Measurements from ENCODE around the gene SLC12A6. TPM values are rescaled to one million over a fixed set of nuclear protein-coding genes. Genes with fewer than 3 reads are reported as not detected.

SLC12A6 gene
- total RNA-seq, 1 donor, result 40.9 TPM

DNA sequence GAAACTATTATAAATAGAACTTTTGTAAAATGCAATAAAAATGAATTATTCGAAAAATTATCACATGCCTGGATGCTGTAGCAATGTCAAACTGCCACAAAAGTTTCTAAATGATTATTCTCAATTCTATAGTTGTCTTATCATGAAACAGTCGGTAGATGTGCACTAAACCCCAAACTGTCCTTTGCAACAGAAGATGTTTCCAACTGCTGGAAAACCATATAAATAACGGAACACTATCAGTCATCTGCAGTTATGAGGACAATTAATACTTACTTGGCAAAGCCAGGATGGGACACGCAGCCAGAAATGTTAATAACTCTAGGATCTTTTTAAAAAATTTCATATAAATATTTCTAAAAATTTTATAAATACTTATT is 95.3 kb downstream of the SLC12A6 start:
- Histone ChIP-seq H3K27ac (ENCODE audit: low read depth, low read length) (no peak overlapping the region), H3K9me3 (ENCODE audit: low read depth, low read length) (no peaks in the 10 kb centered on the region), H3K79me2 (ENCODE audit: insufficient read depth, low read length) (peaks cover 2% of the 10 kb centered on the region), H3K4me3 (ENCODE audit: insufficient read depth, low read length) (no peak overlapping the region), H4K20me1 (ENCODE audit: insufficient read depth, low read length) (no peaks in the 10 kb centered on the region), H3K4me2 (ENCODE audit: insufficient read depth, low read length) (no peak overlapping the region), H3K27me3 (ENCODE audit: insufficient read depth, low read length) (no peaks in the 10 kb centered on the region), H2AFZ (ENCODE audit: low read length) (no peak overlapping the region), H3K4me1 (ENCODE audit: insufficient read depth, low read length) (peaks cover 17% of the 10 kb centered on the region), H3K36me3 (ENCODE audit: insufficient read depth, low read length) (peaks cover 10% of the 10 kb centered on the region)
- TF ChIP-seq, protein P1, sequence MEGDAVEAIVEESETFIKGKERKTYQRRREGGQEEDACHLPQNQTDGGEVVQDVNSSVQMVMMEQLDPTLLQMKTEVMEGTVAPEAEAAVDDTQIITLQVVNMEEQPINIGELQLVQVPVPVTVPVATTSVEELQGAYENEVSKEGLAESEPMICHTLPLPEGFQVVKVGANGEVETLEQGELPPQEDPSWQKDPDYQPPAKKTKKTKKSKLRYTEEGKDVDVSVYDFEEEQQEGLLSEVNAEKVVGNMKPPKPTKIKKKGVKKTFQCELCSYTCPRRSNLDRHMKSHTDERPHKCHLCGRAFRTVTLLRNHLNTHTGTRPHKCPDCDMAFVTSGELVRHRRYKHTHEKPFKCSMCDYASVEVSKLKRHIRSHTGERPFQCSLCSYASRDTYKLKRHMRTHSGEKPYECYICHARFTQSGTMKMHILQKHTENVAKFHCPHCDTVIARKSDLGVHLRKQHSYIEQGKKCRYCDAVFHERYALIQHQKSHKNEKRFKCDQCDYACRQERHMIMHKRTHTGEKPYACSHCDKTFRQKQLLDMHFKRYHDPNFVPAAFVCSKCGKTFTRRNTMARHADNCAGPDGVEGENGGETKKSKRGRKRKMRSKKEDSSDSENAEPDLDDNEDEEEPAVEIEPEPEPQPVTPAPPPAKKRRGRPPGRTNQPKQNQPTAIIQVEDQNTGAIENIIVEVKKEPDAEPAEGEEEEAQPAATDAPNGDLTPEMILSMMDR (IDR thresholded peaks at IDR 0.05; ENCODE audit: extremely low read depth, low read depth, low read length), result no peak
- DNase-seq (ENCODE audit: insufficient read length, low spot score, missing footprints), result no peak

DNA sequence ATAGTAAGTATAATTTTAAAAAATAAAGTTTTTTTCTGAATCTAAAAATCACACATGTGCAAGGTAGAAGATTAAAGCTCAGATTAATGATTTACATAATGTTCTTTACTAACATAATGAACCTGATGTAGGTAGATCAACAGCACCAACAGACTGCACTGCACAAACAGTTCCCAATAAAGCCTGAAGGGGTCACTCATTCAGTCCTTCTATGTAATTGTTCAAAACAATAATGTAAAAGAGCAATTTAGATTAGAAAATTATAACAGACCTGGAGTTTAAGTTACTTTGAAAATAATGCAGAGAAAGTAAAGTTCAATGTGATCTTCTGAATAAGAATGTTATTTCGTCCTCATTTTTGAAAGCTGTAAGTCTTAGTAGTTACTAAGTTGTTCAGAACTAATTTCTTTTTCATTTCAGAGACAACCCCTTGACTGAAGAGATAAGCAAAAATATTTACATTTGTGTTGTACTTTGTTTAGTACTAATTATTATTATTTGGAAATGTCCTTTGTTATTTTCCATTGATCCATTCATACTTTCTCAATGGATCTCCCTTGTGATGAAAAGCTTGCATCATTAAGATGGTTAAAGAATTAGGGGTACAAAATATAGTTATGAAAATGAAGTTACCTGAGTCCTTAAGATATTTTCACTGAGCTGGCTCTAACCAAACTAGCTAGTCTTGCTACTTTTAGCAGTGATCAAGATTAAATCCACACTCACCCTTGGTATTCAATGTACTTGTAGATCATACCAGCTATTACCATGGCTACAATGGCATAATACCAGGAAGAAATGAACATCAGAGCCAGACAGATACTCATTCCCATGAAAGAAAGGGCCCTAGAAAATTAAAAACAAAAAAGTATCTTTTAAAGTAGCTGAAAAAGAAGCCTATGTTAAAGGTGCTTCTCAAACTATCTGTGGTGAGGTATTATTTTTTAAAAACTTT is 95.9 kb downstream of the SLC12A6 start:
- peak; percentile 87 for DNase-seq (ENCODE audit: insufficient read length, low spot score, missing footprints)
- peak overlapping the region; percentile 21 for H3K27ac ChIP-seq (ENCODE audit: low read depth, low read length)
- H2AFZ ChIP-seq (ENCODE audit: low read length), result no peak overlapping the region

DNA sequence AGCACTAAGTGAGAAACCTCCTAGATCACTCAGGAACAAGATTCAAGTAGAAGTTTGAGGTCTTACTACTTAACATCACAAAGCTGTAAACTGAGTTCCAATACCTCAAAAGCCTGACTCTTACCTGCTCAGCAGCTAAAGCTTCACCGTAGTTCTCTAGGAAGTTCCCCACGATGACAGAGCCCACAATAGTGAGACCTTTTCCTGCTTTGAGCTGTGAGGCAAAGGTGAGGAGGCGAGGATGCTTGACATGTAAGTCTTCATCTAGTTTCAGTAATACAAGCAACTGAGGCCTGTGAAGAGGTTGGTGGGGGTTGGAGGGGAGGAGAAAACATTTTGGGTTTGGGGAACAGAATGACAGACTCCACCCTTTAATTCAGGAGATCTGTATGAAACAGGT is 97.0 kb downstream of the SLC12A6 start:
- H3K9me3 ChIP-seq (ENCODE audit: low read depth, low read length), result no peaks in the 10 kb centered on the region
- no peak overlapping the region for H3K27ac ChIP-seq (ENCODE audit: low read depth, low read length)
- no peak overlapping the region for H3K4me2 ChIP-seq (ENCODE audit: insufficient read depth, low read length)
- no peak for DNase-seq (ENCODE audit: insufficient read length, low spot score, missing footprints)
- peaks cover 2% of the 10 kb centered on the region for H3K79me2 ChIP-seq (ENCODE audit: insufficient read depth, low read length)
- H3K36me3 ChIP-seq (ENCODE audit: insufficient read depth, low read length), result peaks cover 24% of the 10 kb centered on the region
- TF ChIP-seq, protein P1 (IDR thresholded peaks at IDR 0.05; ENCODE audit: extremely low read depth, low read depth, low read length), result no peak
- no peaks in the 10 kb centered on the region for H4K20me1 ChIP-seq (ENCODE audit: insufficient read depth, low read length)
- H3K4me1 ChIP-seq (ENCODE audit: insufficient read depth, low read length), result peaks cover 17% of the 10 kb centered on the region
- H3K27me3 ChIP-seq (ENCODE audit: insufficient read depth, low read length), result no peaks in the 10 kb centered on the region
- H2AFZ ChIP-seq (ENCODE audit: low read length), result no peak overlapping the region
- H3K4me3 ChIP-seq (ENCODE audit: insufficient read depth, low read length), result no peak overlapping the region

More for the DNA sequence above, 95.9 kb downstream of the SLC12A6 start:
- Histone ChIP-seq H3K4me3 (ENCODE audit: insufficient read depth, low read length) (no peak overlapping the region), H3K4me2 (ENCODE audit: insufficient read depth, low read length) (no peak overlapping the region), H3K79me2 (ENCODE audit: insufficient read depth, low read length) (peaks cover 2% of the 10 kb centered on the region), H3K4me1 (ENCODE audit: insufficient read depth, low read length) (peaks cover 17% of the 10 kb centered on the region), H3K36me3 (ENCODE audit: insufficient read depth, low read length) (peaks cover 14% of the 10 kb centered on the region), H3K27me3 (ENCODE audit: insufficient read depth, low read length) (no peaks in the 10 kb centered on the region), H3K9me3 (ENCODE audit: low read depth, low read length) (no peaks in the 10 kb centered on the region), H4K20me1 (ENCODE audit: insufficient read depth, low read length) (no peaks in the 10 kb centered on the region)
- TF ChIP-seq, protein P1 (IDR thresholded peaks at IDR 0.05; ENCODE audit: extremely low read depth, low read depth, low read length), result peak; percentile 78

DNA sequence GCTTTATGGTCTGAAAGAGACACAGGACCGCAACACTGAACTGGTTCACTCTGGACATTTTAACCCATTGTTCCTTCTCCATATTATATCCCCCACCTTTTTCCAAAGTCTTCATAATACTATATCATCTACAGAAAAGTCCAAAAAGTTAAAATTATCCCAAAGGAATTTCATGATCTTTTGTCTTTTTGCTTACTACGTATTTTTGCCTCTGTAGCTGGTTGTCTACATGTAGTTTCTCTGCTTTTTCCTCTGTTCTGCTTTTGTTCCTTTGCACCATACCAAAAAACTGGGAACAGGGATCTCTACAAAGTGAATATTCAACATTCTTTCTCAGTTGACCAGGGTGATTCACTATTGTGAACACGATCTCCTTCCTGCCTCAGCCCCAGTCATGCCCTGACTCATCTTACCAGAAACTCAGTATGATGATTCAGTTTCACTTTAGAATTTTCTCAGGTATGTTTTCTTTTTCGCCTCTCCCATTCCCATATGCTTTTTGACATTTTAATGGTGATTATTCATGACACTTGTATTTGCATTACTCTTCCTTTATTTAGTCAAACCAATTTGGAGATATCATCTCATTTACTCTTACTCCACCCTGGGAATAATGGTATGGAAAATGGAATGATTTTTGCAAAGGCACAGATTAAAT is 98.3 kb downstream of the SLC12A6 start:
- DNase-seq (ENCODE audit: insufficient read length, low spot score, missing footprints), result peak; percentile 94
- no peak overlapping the region for H2AFZ ChIP-seq (ENCODE audit: low read length)
- peaks cover 17% of the 10 kb centered on the region for H3K36me3 ChIP-seq (ENCODE audit: insufficient read depth, low read length)
- H3K4me1 ChIP-seq (ENCODE audit: insufficient read depth, low read length), result peaks cover 17% of the 10 kb centered on the region
- H3K27ac ChIP-seq (ENCODE audit: low read depth, low read length), result peak overlapping the region; percentile 58
- peaks cover 2% of the 10 kb centered on the region for H3K79me2 ChIP-seq (ENCODE audit: insufficient read depth, low read length)
- H3K4me3 ChIP-seq (ENCODE audit: insufficient read depth, low read length), result peak overlapping the region; percentile 41
- TF ChIP-seq, protein P1 (IDR thresholded peaks at IDR 0.05; ENCODE audit: extremely low read depth, low read depth, low read length), result no peak
- no peaks in the 10 kb centered on the region for H3K27me3 ChIP-seq (ENCODE audit: insufficient read depth, low read length)
- no peaks in the 10 kb centered on the region for H3K9me3 ChIP-seq (ENCODE audit: low read depth, low read length)
- H4K20me1 ChIP-seq (ENCODE audit: insufficient read depth, low read length), result no peaks in the 10 kb centered on the region
- peak overlapping the region; percentile 66 for H3K4me2 ChIP-seq (ENCODE audit: insufficient read depth, low read length)

Measured in osteoblast (primary cell).